A673 (cell line): Measurements from ENCODE around the gene RPP25L. TPM values are rescaled to one million over a fixed set of nuclear protein-coding genes. Genes with fewer than 3 reads are reported as not detected.

Experiments
- BruUV-seq: library from RNA; stranded (reverse); fragments of 400-500 nt; replicated peaks from 2 replicates; lab custom pipeline; 2021; lab: Mats Ljungman, UMichigan
- CTCF ChIA-PET: fragments of 300-600 bp; sonication (Branson Sonifier 250); formaldehyde crosslinking; loops from one replicate; lab custom pipeline; 2022; ENCODE audit warnings: antibody characterized with exemption; lab: Charles Lee
- POLR2A ChIA-PET: fragments of 300-600 bp; sonication (Branson Sonifier 250); formaldehyde crosslinking; loops from one replicate; lab custom pipeline; 2022; ENCODE audit warnings: antibody characterized with exemption; ENCODE audit not compliant: low non-redundant PET; lab: Charles Lee
- DNase-seq: peaks from one replicate; pipeline ENCODE4 v3.0.0-alpha.2; 2015; ENCODE audit warnings: low spot score
- H3K27ac ChIP-seq: fragments of 200-600 bp; sonication (generic); 2 replicates; pipeline ENCODE4 v1.5.1; 2016; ENCODE audit warnings: mixed run types, low read depth, mild to moderate bottlenecking, mixed read lengths, antibody characterized with exemption, low read length; ENCODE audit not compliant: poor library complexity, severe bottlenecking
- H3K27me3 ChIP-seq: fragments of 200-600 bp; sonication (generic); replicated peaks from 2 replicates; pipeline ENCODE4 v1.6.1; 2017; ENCODE audit warnings: mixed run types, low read depth, mild to moderate bottlenecking, mixed read lengths, antibody characterized with exemption, low read length; ENCODE audit not compliant: insufficient read depth, poor library complexity
- H3K36me3 ChIP-seq: fragments of 200-600 bp; sonication (generic); 2 replicates; pipeline ENCODE4 v1.6.1; 2016; ENCODE audit warnings: mixed run types, mild to moderate bottlenecking, mixed read lengths, antibody characterized with exemption, low read length; ENCODE audit not compliant: insufficient read depth, poor library complexity, severe bottlenecking
- H3K4me1 ChIP-seq: fragments of 200-600 bp; sonication (generic); 2 replicates; pipeline ENCODE4 v1.6.1; 2017; ENCODE audit warnings: mixed run types, mild to moderate bottlenecking, mixed read lengths, antibody characterized with exemption, low read length; ENCODE audit not compliant: insufficient read depth, poor library complexity, severe bottlenecking
- H3K4me3 ChIP-seq: fragments of 200-600 bp; sonication (generic); 2 replicates; pipeline ENCODE4 v1.5.1; 2016; ENCODE audit warnings: low read depth, mixed run types, mild to moderate bottlenecking, mixed read lengths, low read length; ENCODE audit not compliant: poor library complexity, severe bottlenecking
- H3K9me3 ChIP-seq: fragments of 200-600 bp; sonication (generic); 2 replicates; pipeline ENCODE4 v1.6.1; 2016; ENCODE audit warnings: mixed run types, low read depth, mild to moderate bottlenecking, mixed read lengths, antibody characterized with exemption, low read length; ENCODE audit not compliant: poor library complexity, severe bottlenecking
- EZH2 ChIP-seq: fragments of 200-600 bp; sonication (generic); IDR thresholded peaks from 2 replicates; pipeline ENCODE4 v1.6.1; 2017; ENCODE audit warnings: borderline replicate concordance, low read depth, mild to moderate bottlenecking, mixed read lengths, antibody characterized with exemption, low read length; ENCODE audit not compliant: poor library complexity, severe bottlenecking
- intact Hi-C: fragments of 100-400 bp; cut with micrococcal nuclease; formaldehyde crosslinking; loops from one replicate; pipeline ENCODE4 v1.10.0; 2022; ENCODE audit not compliant: unreplicated experiment
- total RNA-seq: library from RNA; stranded (reverse); gene quantifications from 2 replicates; pipeline ENCODE4 v1.2.3, GENCODE V29; 2021
- TF ChIP-seq, protein P1 (sequence below): fragments of 300-800, 200-600 bp; sonication (generic); conservative IDR thresholded peaks from 2 replicates; pipeline ENCODE4 v1.5.1; 2017; ENCODE audit warnings: low read depth, mild to moderate bottlenecking, antibody characterized with exemption, low read length, moderate library complexity, mixed read lengths

The RPP25L gene
- total RNA-seq, 1 experiment from 2014 or later, result 19.7 TPM

DNA sequence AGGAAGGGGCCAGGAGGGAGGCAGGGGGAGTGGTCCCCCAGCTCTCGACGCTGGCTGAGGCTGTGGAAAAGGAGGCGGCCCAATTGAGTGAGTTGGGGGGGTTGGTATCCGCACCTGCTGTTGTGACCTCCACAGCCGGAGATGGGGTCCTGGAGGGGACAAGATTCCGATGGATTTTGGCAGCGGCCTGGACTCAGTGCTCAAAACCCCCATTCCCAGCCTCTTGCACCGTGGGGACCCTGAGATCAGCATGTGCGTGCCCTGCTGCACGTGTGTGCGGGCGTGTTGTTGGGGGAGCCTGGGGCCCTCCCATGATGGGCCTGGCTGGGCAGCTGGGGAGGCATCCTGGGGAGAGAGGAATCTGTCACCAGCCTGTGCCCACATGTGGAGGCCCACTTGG, 37.3 kb downstream of the RPP25L start:
- ChIA-PET CTCF (no interaction called here), POLR2A (no interaction called here)
- intact Hi-C loops, result no loop called here
- TF ChIP-seq, protein P1, sequence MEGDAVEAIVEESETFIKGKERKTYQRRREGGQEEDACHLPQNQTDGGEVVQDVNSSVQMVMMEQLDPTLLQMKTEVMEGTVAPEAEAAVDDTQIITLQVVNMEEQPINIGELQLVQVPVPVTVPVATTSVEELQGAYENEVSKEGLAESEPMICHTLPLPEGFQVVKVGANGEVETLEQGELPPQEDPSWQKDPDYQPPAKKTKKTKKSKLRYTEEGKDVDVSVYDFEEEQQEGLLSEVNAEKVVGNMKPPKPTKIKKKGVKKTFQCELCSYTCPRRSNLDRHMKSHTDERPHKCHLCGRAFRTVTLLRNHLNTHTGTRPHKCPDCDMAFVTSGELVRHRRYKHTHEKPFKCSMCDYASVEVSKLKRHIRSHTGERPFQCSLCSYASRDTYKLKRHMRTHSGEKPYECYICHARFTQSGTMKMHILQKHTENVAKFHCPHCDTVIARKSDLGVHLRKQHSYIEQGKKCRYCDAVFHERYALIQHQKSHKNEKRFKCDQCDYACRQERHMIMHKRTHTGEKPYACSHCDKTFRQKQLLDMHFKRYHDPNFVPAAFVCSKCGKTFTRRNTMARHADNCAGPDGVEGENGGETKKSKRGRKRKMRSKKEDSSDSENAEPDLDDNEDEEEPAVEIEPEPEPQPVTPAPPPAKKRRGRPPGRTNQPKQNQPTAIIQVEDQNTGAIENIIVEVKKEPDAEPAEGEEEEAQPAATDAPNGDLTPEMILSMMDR, result no peak
- no peak for TF ChIP-seq EZH2
- BruUV-seq, result no TSS peak
- Histone ChIP-seq H3K4me3 (no peak overlapping the region), H3K27ac (no peak overlapping the region), H3K4me1 (peaks cover 22% of the 10 kb centered on the region), H3K36me3 (no peaks in the 10 kb centered on the region), H3K9me3 (no peaks in the 10 kb centered on the region), H3K27me3 (peaks cover 9% of the 10 kb centered on the region)
- no peak for DNase-seq

- TF ChIP-seq, protein P1, result no peak
- TF ChIP-seq EZH2, result no peak
- CTCF ChIA-PET, result no interaction called here
- H3K27me3 ChIP-seq, result peaks cover 7% of the 10 kb centered on the region
- BruUV-seq, result no TSS peak
- no peaks in the 10 kb centered on the region for H3K36me3 ChIP-seq
- no peaks in the 10 kb centered on the region for H3K9me3 ChIP-seq
- POLR2A ChIA-PET, result no interaction called here
- H3K27ac ChIP-seq, result no peak overlapping the region
- peaks cover 14% of the 10 kb centered on the region for H3K4me1 ChIP-seq
- DNase-seq, result no peak
- H3K4me3 ChIP-seq, result no peak overlapping the region
- intact Hi-C loops, result no loop called here
Measured at GRCh38 chr9:34573599-34574325, 38.1 kb downstream of the RPP25L start.

DNA sequence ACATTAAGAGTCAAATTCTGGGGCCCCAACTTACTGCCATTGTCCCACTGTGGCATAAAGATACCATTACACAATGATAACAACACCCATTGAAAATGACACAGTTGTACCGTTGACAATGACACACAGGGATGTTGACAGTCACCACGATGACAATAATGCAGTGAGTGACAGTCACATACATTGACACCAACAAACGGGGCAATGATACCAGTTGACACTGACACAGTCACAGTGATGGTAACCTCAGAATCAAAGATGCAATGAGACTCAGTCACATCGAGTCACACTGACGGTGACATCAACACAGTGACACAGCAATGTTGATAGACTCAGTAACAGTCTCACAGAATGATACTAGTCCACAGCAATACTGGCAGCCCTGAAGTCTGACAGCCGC, 39.3 kb downstream of the RPP25L start:
- ChIA-PET POLR2A (no interaction called here), CTCF (no interaction called here)
- DNase-seq, result no peak
- no peaks in the 10 kb centered on the region for H3K9me3 ChIP-seq
- no TSS peak for BruUV-seq
- TF ChIP-seq EZH2, result no peak
- TF ChIP-seq, protein P1, result no peak
- intact Hi-C loops, result no loop called here
- no peak overlapping the region for H3K27ac ChIP-seq
- H3K36me3 ChIP-seq, result no peaks in the 10 kb centered on the region
- H3K4me1 ChIP-seq, result peaks cover 4% of the 10 kb centered on the region
- H3K27me3 ChIP-seq, result no peaks in the 10 kb centered on the region
- no peak overlapping the region for H3K4me3 ChIP-seq
